ENCODE data around the gene USP10. TPM values are rescaled to one million over a fixed set of nuclear protein-coding genes. Genes with fewer than 3 reads are reported as not detected.

The USP10 gene
- total RNA-seq, 1 donor from 2014 or later: 73.4 TPM

DNA sequence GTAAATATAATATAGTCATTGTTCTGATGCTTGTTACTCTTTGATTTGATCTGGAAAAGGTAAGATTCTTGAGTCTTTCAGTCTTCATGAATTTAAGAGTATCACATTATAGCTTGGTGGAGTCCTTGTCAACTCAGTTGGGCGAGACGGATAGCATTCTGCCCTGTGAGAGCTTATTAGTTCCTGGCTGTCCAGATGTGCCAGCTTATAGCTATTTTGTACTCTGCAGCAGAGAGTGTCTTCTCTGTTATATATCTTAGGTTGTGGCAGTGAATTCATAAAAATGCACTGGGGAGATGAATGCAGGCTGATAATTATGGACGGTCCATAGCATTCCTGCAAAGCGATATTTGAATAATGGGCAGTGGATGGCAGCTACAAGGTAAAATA is 69.0 kb downstream of the USP10 start:
- no peak overlapping the region for H3K4me3 ChIP-seq (ENCODE audit: low read depth, low read length)
- TF ChIP-seq, protein P1, sequence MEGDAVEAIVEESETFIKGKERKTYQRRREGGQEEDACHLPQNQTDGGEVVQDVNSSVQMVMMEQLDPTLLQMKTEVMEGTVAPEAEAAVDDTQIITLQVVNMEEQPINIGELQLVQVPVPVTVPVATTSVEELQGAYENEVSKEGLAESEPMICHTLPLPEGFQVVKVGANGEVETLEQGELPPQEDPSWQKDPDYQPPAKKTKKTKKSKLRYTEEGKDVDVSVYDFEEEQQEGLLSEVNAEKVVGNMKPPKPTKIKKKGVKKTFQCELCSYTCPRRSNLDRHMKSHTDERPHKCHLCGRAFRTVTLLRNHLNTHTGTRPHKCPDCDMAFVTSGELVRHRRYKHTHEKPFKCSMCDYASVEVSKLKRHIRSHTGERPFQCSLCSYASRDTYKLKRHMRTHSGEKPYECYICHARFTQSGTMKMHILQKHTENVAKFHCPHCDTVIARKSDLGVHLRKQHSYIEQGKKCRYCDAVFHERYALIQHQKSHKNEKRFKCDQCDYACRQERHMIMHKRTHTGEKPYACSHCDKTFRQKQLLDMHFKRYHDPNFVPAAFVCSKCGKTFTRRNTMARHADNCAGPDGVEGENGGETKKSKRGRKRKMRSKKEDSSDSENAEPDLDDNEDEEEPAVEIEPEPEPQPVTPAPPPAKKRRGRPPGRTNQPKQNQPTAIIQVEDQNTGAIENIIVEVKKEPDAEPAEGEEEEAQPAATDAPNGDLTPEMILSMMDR (conservative IDR thresholded peaks at IDR 0.05; ENCODE audit: low read depth, low read length): no peak
- no peak for DNase-seq (ENCODE audit: low read depth)

DNA sequence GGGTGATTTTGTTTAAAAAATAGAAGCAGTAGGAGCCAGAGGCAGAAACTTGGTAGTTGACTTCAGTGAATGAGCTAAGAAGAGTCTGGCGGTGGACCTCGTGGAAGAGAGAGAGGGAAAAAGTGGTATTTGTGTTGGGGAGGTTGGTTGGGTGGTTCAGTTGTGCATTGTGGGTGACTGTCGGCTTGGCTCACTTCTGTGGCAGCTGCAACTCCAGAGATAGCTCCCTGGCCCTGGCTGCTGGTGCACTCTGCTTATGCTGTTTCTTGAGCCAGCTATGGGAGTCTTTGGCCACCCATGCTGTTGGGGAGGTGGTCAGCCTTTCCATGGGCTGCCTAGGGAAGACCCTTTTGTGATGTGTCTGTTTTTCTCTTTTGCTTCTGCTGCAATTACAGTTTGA is 69.6 kb downstream of the USP10 start:
- TF ChIP-seq, protein P1 (conservative IDR thresholded peaks at IDR 0.05; ENCODE audit: low read depth, low read length): no peak
- DNase-seq (ENCODE audit: low read depth): no peak
- no peak overlapping the region for H3K4me3 ChIP-seq (ENCODE audit: low read depth, low read length)

DNA sequence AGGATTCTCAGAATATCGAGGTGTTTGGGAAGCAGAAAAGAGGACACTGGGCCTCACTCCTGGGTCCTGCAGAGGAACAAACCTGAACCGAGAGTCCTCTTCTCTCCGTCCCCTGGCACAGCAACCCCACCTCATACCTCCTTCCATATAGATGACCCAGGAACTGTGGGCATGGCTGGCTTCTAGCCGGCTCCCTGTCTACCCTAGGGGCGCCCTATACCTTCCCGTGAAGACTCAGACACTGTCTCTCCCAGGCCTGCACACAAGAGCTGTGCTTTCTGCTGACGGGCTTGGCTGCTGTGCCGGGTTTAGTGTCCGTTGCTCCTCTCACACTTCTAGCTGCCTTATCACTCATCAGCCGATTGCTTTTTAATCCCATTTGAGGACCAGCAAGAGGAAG is 73.5 kb downstream of the USP10 start:
- no peak overlapping the region for H3K4me3 ChIP-seq (ENCODE audit: low read depth, low read length)
- no peak for DNase-seq (ENCODE audit: low read depth)
- TF ChIP-seq, protein P1 (conservative IDR thresholded peaks at IDR 0.05; ENCODE audit: low read depth, low read length): no peak

DNA sequence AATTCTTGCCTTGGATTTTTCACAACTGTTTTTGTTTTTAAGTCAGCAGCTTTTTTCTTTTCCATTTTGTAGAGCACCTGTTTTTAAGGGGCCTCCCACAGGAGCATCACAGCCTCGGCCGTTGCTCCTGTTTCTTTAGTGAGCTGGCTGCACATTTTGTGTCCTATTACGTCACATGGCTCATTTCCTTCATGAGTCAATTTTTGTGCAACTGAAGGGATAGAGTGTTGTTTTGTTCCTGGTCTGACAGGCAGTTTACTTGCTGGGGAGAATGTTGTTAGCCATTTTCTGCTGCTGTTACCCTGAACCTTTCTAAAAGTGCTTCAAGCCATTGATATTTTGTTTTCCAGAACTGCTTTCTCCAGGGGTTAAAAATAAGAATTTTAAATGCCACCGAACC is 75.0 kb downstream of the USP10 start:
- TF ChIP-seq, protein P1 (conservative IDR thresholded peaks at IDR 0.05; ENCODE audit: low read depth, low read length): no peak
- H3K4me3 ChIP-seq (ENCODE audit: low read depth, low read length): no peak overlapping the region
- DNase-seq (ENCODE audit: low read depth): peak; percentile 9

DNA sequence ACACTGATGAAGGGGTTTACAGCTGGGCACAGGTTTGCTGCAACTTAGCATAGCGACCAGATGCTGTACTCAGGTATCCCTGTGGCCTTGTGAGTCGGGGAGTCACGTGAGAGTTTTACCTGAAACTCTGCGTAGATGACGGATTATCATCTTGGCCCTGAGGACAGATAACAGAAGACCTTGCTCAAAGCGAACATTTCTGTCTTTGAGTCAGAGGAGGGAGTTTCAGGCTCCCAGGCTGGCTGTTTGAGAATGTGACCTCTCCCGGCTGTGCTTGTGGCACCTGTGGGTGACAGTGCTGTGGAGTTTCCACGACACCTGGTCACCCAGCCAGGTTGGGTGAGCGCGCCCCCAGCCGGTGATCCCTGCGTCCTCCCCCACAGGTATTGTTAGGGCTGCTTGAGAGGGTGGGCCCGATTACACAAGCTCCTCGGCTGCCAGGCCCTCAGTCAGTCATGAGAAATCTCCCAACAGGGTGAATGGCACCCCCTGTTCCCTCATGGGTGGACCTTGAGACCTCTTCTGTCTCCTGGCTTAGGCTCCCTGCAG is 75.5 kb downstream of the USP10 start:
- no peak for DNase-seq (ENCODE audit: low read depth)
- TF ChIP-seq, protein P1 (conservative IDR thresholded peaks at IDR 0.05; ENCODE audit: low read depth, low read length): no peak
- H3K4me3 ChIP-seq (ENCODE audit: low read depth, low read length): no peak overlapping the region

DNA sequence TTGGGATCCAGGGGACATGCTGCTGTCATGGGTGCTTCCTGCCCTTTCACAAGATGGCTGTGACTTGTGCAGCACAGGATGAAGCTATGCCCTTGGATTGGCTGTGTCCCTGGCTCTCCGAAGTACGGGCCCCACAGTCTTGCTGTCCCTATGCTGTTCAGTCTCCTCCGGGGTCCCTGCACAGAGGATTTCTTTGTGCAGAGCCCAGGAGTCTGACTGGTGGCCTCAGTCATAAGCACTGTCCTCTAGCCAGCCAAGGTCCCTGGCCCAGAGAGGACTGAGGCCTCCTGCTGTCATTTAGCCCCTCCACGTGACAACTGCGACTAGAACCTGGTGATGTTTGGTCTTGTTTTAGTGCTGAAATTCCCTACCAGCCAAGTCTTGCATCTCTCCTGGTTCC is 77.6 kb downstream of the USP10 start:
- TF ChIP-seq, protein P1 (conservative IDR thresholded peaks at IDR 0.05; ENCODE audit: low read depth, low read length): no peak

DNA sequence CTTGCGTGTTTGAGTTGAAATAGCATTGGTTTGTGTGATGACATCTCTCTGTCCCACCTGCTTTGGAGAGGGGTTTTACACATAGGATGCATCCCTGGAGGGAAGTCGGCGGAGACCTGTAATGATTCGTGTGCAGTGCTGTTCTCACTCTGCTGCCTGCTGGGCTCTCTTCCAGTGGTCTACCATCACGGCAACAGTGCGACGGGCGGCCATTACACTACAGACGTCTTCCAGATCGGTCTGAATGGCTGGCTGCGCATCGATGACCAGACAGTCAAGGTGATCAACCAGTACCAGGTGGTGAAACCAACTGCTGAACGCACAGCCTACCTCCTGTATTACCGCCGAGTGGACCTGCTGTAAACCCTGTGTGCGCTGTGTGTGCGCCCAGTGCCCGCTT is 78.9 kb downstream of the USP10 start:
- TF ChIP-seq, protein P1 (conservative IDR thresholded peaks at IDR 0.05; ENCODE audit: low read depth, low read length): no peak
- H3K4me3 ChIP-seq (ENCODE audit: low read depth, low read length): no peak overlapping the region
- DNase-seq (ENCODE audit: low read depth): no peak

More for the DNA sequence above, 77.6 kb downstream of the USP10 start:
- DNase-seq (ENCODE audit: low read depth): no peak
- H3K4me3 ChIP-seq (ENCODE audit: low read depth, low read length): no peak overlapping the region
